Measurements from ENCODE around the gene KCTD1. TPM values are rescaled to one million over a fixed set of nuclear protein-coding genes. Genes with fewer than 3 reads are reported as not detected.
A peak's percentile ranks its signal among the peaks of the same experiment; 100 is the strongest.

Gene KCTD1
- total and polyA plus RNA-seq, 8 donors: 4.3 to 16.8 (median 8.1) TPM

- no peak for TF ChIP-seq CTCF (IDR thresholded peaks at IDR 0.05)
- no peak for FAIRE-seq
- intact Hi-C loops (cut with DNase I): no loop called here
- no peaks in the 10 kb centered on the region for H3K9me3 ChIP-seq
- H3K27ac ChIP-seq: no peak overlapping the region
- no peaks in the 10 kb centered on the region for H3K36me3 ChIP-seq
- H3K4me1 ChIP-seq: no peaks in the 10 kb centered on the region
- DNase-seq: no peak
- ATAC-seq: no peak
- WGBS, 2 donors: 65 to 74% methylated on average over 3 of the region's 3 CpGs
- H3K27me3 ChIP-seq: no peaks in the 10 kb centered on the region
- H3K4me3 ChIP-seq: no peak overlapping the region
Measured at GRCh38 chr18:26556573-26556972, 8.2 kb upstream of the KCTD1 start.

GRCh38 chr18:26555804-26556553 lies 7.6 kb upstream of the KCTD1 start:
- no peak for TF ChIP-seq CTCF (IDR thresholded peaks at IDR 0.05)
- ATAC-seq: no peak
- H3K4me1 ChIP-seq: no peaks in the 10 kb centered on the region
- 59 to 69% methylated on average over 4 of the region's 4 CpGs for WGBS, 2 donors
- no peak for DNase-seq
- no peak for FAIRE-seq
- no peak overlapping the region for H3K27ac ChIP-seq
- H3K36me3 ChIP-seq: no peaks in the 10 kb centered on the region
- H3K4me3 ChIP-seq: no peak overlapping the region
- no peaks in the 10 kb centered on the region for H3K9me3 ChIP-seq
- intact Hi-C loops (cut with DNase I): no loop called here
- no peaks in the 10 kb centered on the region for H3K27me3 ChIP-seq

GRCh38 chr18:26553943-26554342 lies 5.6 kb upstream of the KCTD1 start:
- intact Hi-C loops (cut with DNase I): no loop called here
- no peaks in the 10 kb centered on the region for H3K36me3 ChIP-seq
- 84 to 96% methylated on average over 1 of the region's 1 CpG for WGBS, 2 donors

GRCh38 chr18:26551695-26552081 lies 3.3 kb upstream of the KCTD1 start:
- 78 to 84% methylated on average over 4 of the region's 4 CpGs for WGBS, 2 donors
- Histone ChIP-seq H3K4me3 (no peak overlapping the region), H3K27ac (no peak overlapping the region), H3K27me3 (no peaks in the 10 kb centered on the region), H3K36me3 (no peaks in the 10 kb centered on the region), H3K9me3 (no peaks in the 10 kb centered on the region), H3K4me1 (peaks cover 0 to 5% (median 0%) of the 10 kb centered on the region in 3 donors)
- no peak for ATAC-seq
- no peak for TF ChIP-seq CTCF (IDR thresholded peaks at IDR 0.05)
- intact Hi-C loops (cut with DNase I): no loop called here
- no peak for FAIRE-seq
- no peak for DNase-seq

More at GRCh38 chr18:26553943-26554342, 5.6 kb upstream of the KCTD1 start:
- Histone ChIP-seq H3K4me1 (no peaks in the 10 kb centered on the region), H3K9me3 (no peaks in the 10 kb centered on the region), H3K4me3 (no peak overlapping the region), H3K27ac (no peak overlapping the region), H3K27me3 (no peaks in the 10 kb centered on the region)
- FAIRE-seq: no peak
- no peak for DNase-seq
- ATAC-seq: no peak
- TF ChIP-seq CTCF (IDR thresholded peaks at IDR 0.05): no peak

GRCh38 chr18:26550998-26551694 lies 2.8 kb upstream of the KCTD1 start:
- peaks cover 0 to 8% (median 0%) of the 10 kb centered on the region in 3 donors for H3K4me1 ChIP-seq
- no peak for TF ChIP-seq CTCF (IDR thresholded peaks at IDR 0.05)
- H3K9me3 ChIP-seq: no peaks in the 10 kb centered on the region
- ATAC-seq: no peak
- H3K4me3 ChIP-seq: peak overlapping the region in 1 of 4 donors; percentile 86
- no peak overlapping the region for H3K27ac ChIP-seq
- no peak for DNase-seq
- WGBS, 2 donors: 62 to 66% methylated on average over 28 of the region's 28 CpGs
- intact Hi-C loops (cut with DNase I): no loop called here
- FAIRE-seq: no peak
- H3K27me3 ChIP-seq: no peaks in the 10 kb centered on the region
- no peaks in the 10 kb centered on the region for H3K36me3 ChIP-seq

Measured in pancreas (tissue), 10 donors.